Neural cell (in vitro differentiated cells): ENCODE results near the gene GNG3. TPM values are rescaled to one million over a fixed set of nuclear protein-coding genes. Genes with fewer than 3 reads are reported as not detected.
"Not testable (repeated sequence)": the region's sequence is repeated elsewhere in the genome, so short reads cannot be mapped to it uniquely, and the experiment has no call there.

Experiments
- H2AFZ ChIP-seq: fragments of 200-600, 300-800 bp; sonication (generic), shearing (Covaris generic); 2 replicates; pipeline ENCODE4 v1.6.0; 2014; ENCODE audit warnings: low read depth, mild to moderate bottlenecking, antibody characterized with exemption, low read length, moderate library complexity
- H3F3A ChIP-seq: fragments of 200-600 bp; shearing (Covaris generic); 2 replicates; pipeline ENCODE4 v1.6.1; 2016; ENCODE audit warnings: mild to moderate bottlenecking, moderate library complexity, mixed read lengths, antibody characterized with exemption, low read length; ENCODE audit not compliant: insufficient read depth, poor library complexity, severe bottlenecking
- H3K27ac ChIP-seq: fragments of 200-600, 300-800 bp; sonication (generic), shearing (Covaris generic); 2 replicates; pipeline ENCODE4 v1.5.1; 2014; ENCODE audit warnings: mild to moderate bottlenecking, low read length, moderate library complexity
- H3K27me3 ChIP-seq: fragments of 300-800, 200-600 bp; sonication (generic), shearing (Covaris generic); 2 replicates; pipeline ENCODE4 v1.6.0; 2014; ENCODE audit warnings: mild to moderate bottlenecking, low read depth, low read length, moderate library complexity; ENCODE audit not compliant: insufficient read depth
- H3K36me3 ChIP-seq: fragments of 300-800, 200-600 bp; sonication (generic), shearing (Covaris generic); 2 replicates; pipeline ENCODE4 v1.5.1; 2014; ENCODE audit warnings: mild to moderate bottlenecking, antibody characterized with exemption, low read length, moderate library complexity; ENCODE audit not compliant: insufficient read depth
- H3K4me2 ChIP-seq: fragments of 300-800, 200-600 bp; sonication (generic), shearing (Covaris generic); 2 replicates; pipeline ENCODE4 v1.6.0; 2014; ENCODE audit warnings: mild to moderate bottlenecking, low read length
- H3K4me3 ChIP-seq: fragments of 300-800, 200-600 bp; sonication (generic), shearing (Covaris generic); 2 replicates; pipeline ENCODE4 v1.5.1; 2014; ENCODE audit warnings: mild to moderate bottlenecking, low read length, moderate library complexity
- H3K79me2 ChIP-seq: fragments of 200-600 bp; shearing (Covaris generic); replicated peaks from 2 replicates; pipeline ENCODE4 v1.6.0; 2014; ENCODE audit warnings: mild to moderate bottlenecking, low read length, moderate library complexity; ENCODE audit not compliant: insufficient read depth
- H3K9ac ChIP-seq: fragments of 300-800, 200-600 bp; sonication (generic), shearing (Covaris generic); 2 replicates; pipeline ENCODE4 v1.6.1; 2016; ENCODE audit warnings: mild to moderate bottlenecking, low read length, mixed read lengths
- H3K9me2 ChIP-seq: fragments of 200-600 bp; shearing (Covaris generic); 2 replicates; pipeline ENCODE4 v1.6.1; 2016; ENCODE audit warnings: mild to moderate bottlenecking, low read length, mixed read lengths; ENCODE audit not compliant: insufficient read depth
- H3K9me3 ChIP-seq: fragments of 200-600, 300-800 bp; sonication (generic), shearing (Covaris generic); 2 replicates; pipeline ENCODE4 v1.6.1; 2016; ENCODE audit warnings: mild to moderate bottlenecking, mixed run types, low read length, moderate library complexity, mixed read lengths
- H4K20me1 ChIP-seq: fragments of 200-600 bp; shearing (Covaris generic); 2 replicates; pipeline ENCODE4 v1.6.1; 2016; ENCODE audit warnings: mild to moderate bottlenecking, mixed run types; ENCODE audit not compliant: insufficient read depth
- CTCF ChIP-seq: fragments of 450-650 bp; IDR thresholded peaks from 2 replicates; pipeline ENCODE4 v1.5.1; 2014; ENCODE audit warnings: antibody characterized with exemption, mild to moderate bottlenecking, moderate library complexity; ENCODE audit not compliant: poor library complexity, severe bottlenecking
- EP300 ChIP-seq: fragments of 450-650 bp; conservative IDR thresholded peaks from 2 replicates; pipeline ENCODE4 v1.6.1; 2014; ENCODE audit warnings: antibody characterized with exemption, mild to moderate bottlenecking, moderate library complexity; ENCODE audit not compliant: poor library complexity, severe bottlenecking
- EZH2 ChIP-seq: fragments of 200-600, 300-800 bp; shearing (Covaris generic), sonication (generic); IDR thresholded peaks from 2 replicates; pipeline ENCODE4 v1.6.1; 2014; ENCODE audit warnings: antibody characterized with exemption, low read length, borderline replicate concordance, mild to moderate bottlenecking; ENCODE audit not compliant: insufficient read depth, poor library complexity, severe bottlenecking
- MXI1 ChIP-seq: fragments of 450-650 bp; conservative IDR thresholded peaks from 2 replicates; pipeline ENCODE4 v1.6.1; 2014; ENCODE audit warnings: antibody characterized with exemption, mild to moderate bottlenecking; ENCODE audit not compliant: poor library complexity, severe bottlenecking
- POLR2AphosphoS5 ChIP-seq: IDR thresholded peaks from 2 replicates; pipeline ENCODE4 v1.6.1; 2012
- RAD21 ChIP-seq: fragments of 450-650 bp; conservative IDR thresholded peaks from 2 replicates; pipeline ENCODE4 v1.6.1; 2014; ENCODE audit warnings: antibody characterized with exemption, mild to moderate bottlenecking, moderate library complexity
- REST ChIP-seq: IDR thresholded peaks from 2 replicates; pipeline ENCODE4 v1.6.1; 2012; ENCODE audit warnings: borderline replicate concordance
- SMC3 ChIP-seq: fragments of 450-650 bp; conservative IDR thresholded peaks from 2 replicates; pipeline ENCODE4 v1.6.1; 2014; ENCODE audit warnings: antibody characterized with exemption, mild to moderate bottlenecking, moderate library complexity; ENCODE audit not compliant: poor library complexity
- TAF1 ChIP-seq: IDR thresholded peaks from 2 replicates; pipeline ENCODE4 v1.6.1; 2012; ENCODE audit warnings: low read depth
- polyA plus RNA-seq: library from polyadenylated mRNA; depleted of rRNA; stranded (reverse); fragments of >200 nt; gene quantifications from 2 replicates; pipeline ENCODE4 v1.2.3, GENCODE V29; 2014

Gene GNG3
- polyA plus RNA-seq, 1 donor from 2014 or later, result 121 TPM

- not testable (repeated sequence) for H3F3A ChIP-seq, H3K36me3 ChIP-seq, H3K79me2 ChIP-seq, H4K20me1 ChIP-seq, H3K9me2 ChIP-seq, H2AFZ ChIP-seq, H3K9ac ChIP-seq, H3K27me3 ChIP-seq, H3K9me3 ChIP-seq, H3K4me3 ChIP-seq, H3K27ac ChIP-seq, H3K4me2 ChIP-seq
These were observed 42.5 kb downstream of the GNG3 start for GRCh38 chr11:62749931-62750330.

DNA sequence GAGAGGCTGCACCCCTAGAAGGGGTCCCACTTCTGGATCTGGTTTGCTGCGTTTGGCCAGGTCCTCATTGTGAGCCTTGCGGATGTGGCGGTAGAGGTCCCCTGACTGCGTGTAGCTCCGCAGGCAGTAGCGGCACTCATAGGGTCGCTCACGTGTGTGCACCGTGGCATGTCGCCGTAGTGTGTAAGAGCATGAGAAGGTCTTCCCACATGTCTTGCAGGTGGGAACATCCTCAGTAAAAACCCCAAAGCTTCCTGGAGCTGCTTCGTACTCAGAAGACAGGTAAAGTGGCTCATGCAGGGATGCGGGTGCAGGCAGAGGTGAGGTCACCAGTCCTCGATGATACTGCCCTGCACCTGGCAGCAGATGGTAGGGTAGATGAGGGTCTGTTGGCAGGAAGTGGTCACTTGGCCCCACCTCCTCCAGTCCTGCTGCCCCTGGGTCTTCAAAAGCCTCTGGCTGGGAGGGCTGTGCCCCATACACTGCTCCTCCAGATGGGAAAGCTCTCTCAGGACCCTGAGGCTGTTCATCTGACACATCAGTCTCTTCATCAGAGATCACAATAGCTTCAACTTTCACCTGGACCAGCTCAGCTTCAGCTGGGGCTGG lies 44.8 kb downstream of the GNG3 start:
- no peak for TF ChIP-seq POLR2AphosphoS5
- no peak for TF ChIP-seq RAD21
- TF ChIP-seq EP300, result no peak
- TF ChIP-seq CTCF, result no peak
- TF ChIP-seq REST, result no peak
- TF ChIP-seq MXI1, result no peak
- no peak for TF ChIP-seq TAF1
- no peak for TF ChIP-seq EZH2
- TF ChIP-seq SMC3, result no peak
- no peak overlapping the region for H3K4me2 ChIP-seq

More for the DNA sequence above, 44.8 kb downstream of the GNG3 start:
- Histone ChIP-seq H3K79me2 (peaks cover 5% of the 10 kb centered on the region), H3K36me3 (no peaks in the 10 kb centered on the region), H2AFZ (no peak overlapping the region), H3F3A (no peaks in the 10 kb centered on the region), H3K9me3 (no peaks in the 10 kb centered on the region), H3K4me3 (no peak overlapping the region), H3K27me3 (no peaks in the 10 kb centered on the region), H4K20me1 (no peaks in the 10 kb centered on the region), H3K9ac (no peak overlapping the region), H3K27ac (no peak overlapping the region), H3K9me2 (no peaks in the 10 kb centered on the region)
